Psoas muscle (tissue), 8 donors: ENCODE measurements around the gene INTS11. TPM values are rescaled to one million over a fixed set of nuclear protein-coding genes. Genes with fewer than 3 reads are reported as not detected.

ENCODE experiments used
- ATAC-seq, 4 donors: fragments of 200-7000 bp; cut with Tn5 transposase; one replicate each; pipeline ENCODE4 v1.9.1; 2020; ENCODE audit warnings: moderate library complexity in 3 of 4, mild to moderate bottlenecking in 2 of 4
- DNase-seq, 2 donors: peaks; one replicate each; pipeline ENCODE4 v3.0.0-alpha.2; 2020
- H3K27ac ChIP-seq: fragments of 200-600 bp; one replicate; pipeline ENCODE4 v1.8.0; 2022
- H3K27me3 ChIP-seq, 3 donors: fragments of 200-600 bp in 1 of 3; one replicate each; pipeline versions ENCODE4 v1.6.1 to v1.8.0; 2013 to 2022; ENCODE audit warnings: low read length in 2 of 3, mild to moderate bottlenecking in 2 of 3, moderate library complexity in 1 of 3; ENCODE audit not compliant: insufficient read depth in 3 of 3
- H3K36me3 ChIP-seq, 2 donors: fragments of 200-600 bp in 1 of 2; one replicate each; pipeline versions ENCODE4 v1.6.1 to v1.8.0; 2013 to 2022; ENCODE audit warnings: low read depth in 1 of 2, mild to moderate bottlenecking in 1 of 2, moderate library complexity in 1 of 2; ENCODE audit not compliant: insufficient read depth in 1 of 2
- H3K4me1 ChIP-seq: fragments of 200-600 bp; one replicate; pipeline ENCODE4 v1.8.0; 2022
- H3K4me3 ChIP-seq: fragments of 200-600 bp; one replicate; pipeline ENCODE4 v1.8.0; 2022; ENCODE audit warnings: mild to moderate bottlenecking
- H3K9me3 ChIP-seq: fragments of 200-600 bp; one replicate; pipeline ENCODE4 v1.8.0; 2022
- CTCF ChIP-seq: fragments of 200-600 bp; IDR thresholded peaks from one replicate; pipeline ENCODE4 v1.8.0; 2022; ENCODE audit warnings: antibody characterized with exemption
- WGBS, 3 donors: extraction: QIAGEN DNeasy Blood & Tissue Kit; methylation state at CpG; one replicate each; pipeline versions ENCODE4 v1.1.6 to v1.1.7; 2013; 5-methylcytosine and 5-hydroxymethylcytosine counted together
- intact Hi-C, 2 donors: fragments of 100-400 bp; cut with DNase I; formaldehyde crosslinking; loops; one replicate each; pipeline versions ENCODE4 v1.11.0 to v1.14.2; 2022
- polyA plus RNA-seq, 3 donors: library from polyadenylated mRNA; stranded (reverse); fragments of 200-250 nt; gene quantifications; one replicate each; pipeline ENCODE4 v1.2.3, GENCODE V29; 2013
- total RNA-seq, 4 donors: library from RNA; stranded (reverse); fragmentation: NEBNext Ultra II Directional in 2 of 4; extraction: Animal tissue kit (Norgen Biotek cat#: 25700) in 2 of 4; gene quantifications; one replicate each; pipeline versions ENCODE4 v1.2.1 to v1.2.4, GENCODE V29; 2021 to 2023
- donor health status: healthy with polysubstance abuse.
- donor health status: DM: no; HTN: no; CAD: no; lungs with moderate emphysema.
- donor health status: Bipolar disorder and iron deficiency.
- donor health status: healthy.
- donor health status: DM: yes; HTN: yes; CAD: no.
- donor health status: DM: no; HTN: no; CAD: no.
- donor health status: DM: no; HTN: no; CAD: no.
- donor health status: DM: yes; HTN: yes; CAD: no.

Gene INTS11
- total and polyA plus RNA-seq, 7 donors: 55.6 to 80.8 (median 71.2) TPM

GRCh38 chr1:1264026-1264425 is 60.4 kb downstream of the INTS11 start:
- no peak for DNase-seq
- no peak for ATAC-seq
- WGBS, 3 donors: 75 to 81% (median 79%) methylated on average over 9 of the region's 9 CpGs
- H3K9me3 ChIP-seq: no peaks in the 10 kb centered on the region
- H3K27me3 ChIP-seq: no peaks in the 10 kb centered on the region
- intact Hi-C loops: no loop called here
- H3K36me3 ChIP-seq: peaks cover 0 to 93% of the 10 kb centered on the region in 2 donors
- H3K27ac ChIP-seq: no peak overlapping the region
- no peak overlapping the region for H3K4me3 ChIP-seq
- TF ChIP-seq CTCF: no peak
- H3K4me1 ChIP-seq: no peaks in the 10 kb centered on the region

GRCh38 chr1:1262758-1263157 is 61.7 kb downstream of the INTS11 start:
- WGBS, 3 donors: 95 to 99% (median 98%) methylated on average over 8 of the region's 8 CpGs
- Histone ChIP-seq H3K9me3 (no peaks in the 10 kb centered on the region), H3K36me3 (peaks cover 0 to 90% of the 10 kb centered on the region in 2 donors), H3K4me1 (no peaks in the 10 kb centered on the region), H3K4me3 (no peak overlapping the region), H3K27ac (no peak overlapping the region), H3K27me3 (no peaks in the 10 kb centered on the region)
- DNase-seq (no peak), ATAC-seq (no peak)
- TF ChIP-seq CTCF: no peak
- intact Hi-C loops: no loop called here

- Histone ChIP-seq H3K4me3 (no peak overlapping the region), H3K36me3 (peaks cover 0 to 83% of the 10 kb centered on the region in 2 donors), H3K9me3 (no peaks in the 10 kb centered on the region), H3K27me3 (no peaks in the 10 kb centered on the region), H3K27ac (no peak overlapping the region), H3K4me1 (no peaks in the 10 kb centered on the region)
- DNase-seq: no peak
- TF ChIP-seq CTCF: no peak
- WGBS, 3 donors: 93 to 95% (median 95%) methylated on average over 17 of the region's 17 CpGs
- intact Hi-C loops: no loop called here
- no peak for ATAC-seq
Observed at GRCh38 chr1:1262071-1262470, 62.4 kb downstream of the INTS11 start.

Other genes with a start within 250 kb of the INTS11 start
- 1 to 10 TPM; 1.5 to 3.5 (median 2.6) TPM for gene C1orf159, start 208.6 kb downstream of the INTS11 start, total RNA-seq
- gene C1orf159, start 208.6 kb downstream of the INTS11 start, polyA plus RNA-seq: 1 to 10 TPM; 4.1 to 6.7 (median 4.3) TPM
- under 1 TPM in 1 of 4 donors, not detected in 3; 0.27 TPM for gene TTLL10, start 150.8 kb downstream of the INTS11 start, total RNA-seq
- gene TTLL10, start 150.8 kb downstream of the INTS11 start, polyA plus RNA-seq: under 1 TPM; 0.03 to 0.10 (median 0.10) TPM
- gene TNFRSF18, start 118.1 kb downstream of the INTS11 start, total RNA-seq: under 1 TPM in 1 of 4 donors, not detected in 3; 0.27 TPM
- under 1 TPM; 0.04 to 0.76 (median 0.13) TPM for gene TNFRSF18, start 118.1 kb downstream of the INTS11 start, polyA plus RNA-seq
- 1 to 10 TPM; 1.4 to 4.6 (median 3.7) TPM for gene TNFRSF4, start 110.5 kb downstream of the INTS11 start, total RNA-seq
- 1 to 10 TPM; 1.7 to 3.8 (median 2.6) TPM for gene TNFRSF4, start 110.5 kb downstream of the INTS11 start, polyA plus RNA-seq
- 100 to 1,000 TPM in 1 of 4 donors, 10 to 100 TPM in 3; 70.6 to 109 (median 82.5) TPM for gene SDF4, start 92.7 kb downstream of the INTS11 start, total RNA-seq
- 100 to 1,000 TPM in 2 of 3 donors, 10 to 100 TPM in 1; 67.5 to 129 (median 108) TPM for gene SDF4, start 92.7 kb downstream of the INTS11 start, polyA plus RNA-seq
- 10 to 100 TPM in 3 of 4 donors, 1 to 10 TPM in 1; 8.9 to 13.7 (median 11.1) TPM for gene B3GALT6, start 92.4 kb downstream of the INTS11 start, total RNA-seq
- gene B3GALT6, start 92.4 kb downstream of the INTS11 start, polyA plus RNA-seq: 10 to 100 TPM in 2 of 3 donors, 1 to 10 TPM in 1; 7.7 to 30.3 (median 15.6) TPM
- 1 to 10 TPM in 2 of 4 donors, under 1 TPM in 2; 0.75 to 1.4 (median 1.0) TPM for gene C1QTNF12, start 77.9 kb downstream of the INTS11 start, total RNA-seq
- gene C1QTNF12, start 77.9 kb downstream of the INTS11 start, polyA plus RNA-seq: under 1 TPM; 0.13 to 0.98 (median 0.36) TPM
- 10 to 100 TPM; 36.8 to 48.1 (median 42.4) TPM for gene UBE2J2, start 50.8 kb downstream of the INTS11 start, total RNA-seq
- gene UBE2J2, start 50.8 kb downstream of the INTS11 start, polyA plus RNA-seq: 10 to 100 TPM; 44.9 to 80.9 (median 62.3) TPM
- gene SCNN1D, start 44.2 kb downstream of the INTS11 start, total RNA-seq: 1 to 10 TPM; 1.4 to 3.5 (median 1.4) TPM
- gene SCNN1D, start 44.2 kb downstream of the INTS11 start, polyA plus RNA-seq: 1 to 10 TPM in 2 of 3 donors, under 1 TPM in 1; 0.48 to 2.0 (median 1.6) TPM
- gene ACAP3, start 16.7 kb downstream of the INTS11 start, total RNA-seq: 10 to 100 TPM; 20.8 to 32.0 (median 26.3) TPM
- gene ACAP3, start 16.7 kb downstream of the INTS11 start, polyA plus RNA-seq: 10 to 100 TPM; 14.7 to 23.7 (median 15.5) TPM
- 1 to 10 TPM; 3.7 to 7.3 (median 5.8) TPM for gene PUSL1, start 16.1 kb downstream of the INTS11 start, total RNA-seq
- 1 to 10 TPM; 7.9 to 9.1 (median 9.0) TPM for gene PUSL1, start 16.1 kb downstream of the INTS11 start, polyA plus RNA-seq
- 10 to 100 TPM; 18.2 to 39.5 (median 23.8) TPM for gene CPTP, start 142 bp upstream of the INTS11 start, total RNA-seq
- 10 to 100 TPM; 31.3 to 38.1 (median 33.4) TPM for gene CPTP, start 142 bp upstream of the INTS11 start, polyA plus RNA-seq
- gene TAS1R3, start 6.6 kb upstream of the INTS11 start, total RNA-seq: under 1 TPM in 3 of 4 donors, not detected in 1; 0.06 to 0.10 (median 0.06) TPM
- under 1 TPM; 0.08 to 0.25 (median 0.18) TPM for gene TAS1R3, start 6.6 kb upstream of the INTS11 start, polyA plus RNA-seq
- gene DVL1, start 24.8 kb upstream of the INTS11 start, total RNA-seq: 100 to 1,000 TPM; 162 to 215 (median 210) TPM
- 100 to 1,000 TPM; 183 to 209 (median 206) TPM for gene DVL1, start 24.8 kb upstream of the INTS11 start, polyA plus RNA-seq
- gene MXRA8, start 33.9 kb upstream of the INTS11 start, total RNA-seq: 10 to 100 TPM in 3 of 4 donors, 1 to 10 TPM in 1; 7.2 to 24.3 (median 13.5) TPM
- gene MXRA8, start 33.9 kb upstream of the INTS11 start, polyA plus RNA-seq: 10 to 100 TPM in 2 of 3 donors, 1 to 10 TPM in 1; 9.8 to 16.9 (median 10.1) TPM
- 100 to 1,000 TPM; 180 to 194 (median 183) TPM for gene AURKAIP1, start 50.5 kb upstream of the INTS11 start, total RNA-seq
- 100 to 1,000 TPM; 306 to 534 (median 341) TPM for gene AURKAIP1, start 50.5 kb upstream of the INTS11 start, polyA plus RNA-seq
- 10 to 100 TPM; 40.2 to 71.8 (median 46.1) TPM for gene CCNL2, start 74.7 kb upstream of the INTS11 start, total RNA-seq
- 10 to 100 TPM; 50.1 to 59.3 (median 54.7) TPM for gene CCNL2, start 74.7 kb upstream of the INTS11 start, polyA plus RNA-seq
- 100 to 1,000 TPM; 114 to 159 (median 143) TPM for gene MRPL20, start 82.6 kb upstream of the INTS11 start, total RNA-seq
- gene MRPL20, start 82.6 kb upstream of the INTS11 start, polyA plus RNA-seq: 100 to 1,000 TPM; 211 to 308 (median 255) TPM
- gene ANKRD65, start 96.6 kb upstream of the INTS11 start, total RNA-seq: 1 to 10 TPM in 3 of 4 donors, under 1 TPM in 1; 0.77 to 5.4 (median 3.0) TPM
- gene ANKRD65, start 96.6 kb upstream of the INTS11 start, polyA plus RNA-seq: 1 to 10 TPM; 1.1 to 2.9 (median 1.6) TPM
- 10 to 100 TPM in 3 of 4 donors, 1 to 10 TPM in 1; 4.5 to 25.3 (median 13.8) TPM for gene VWA1, start 111.0 kb upstream of the INTS11 start, total RNA-seq
- 1 to 10 TPM; 1.4 to 7.8 (median 4.1) TPM for gene VWA1, start 111.0 kb upstream of the INTS11 start, polyA plus RNA-seq
- gene ATAD3C, start 125.0 kb upstream of the INTS11 start, total RNA-seq: under 1 TPM; 0.47 to 0.99 (median 0.61) TPM
- under 1 TPM; 0.12 to 0.61 (median 0.13) TPM for gene ATAD3C, start 125.0 kb upstream of the INTS11 start, polyA plus RNA-seq
- gene ATAD3B, start 147.1 kb upstream of the INTS11 start, total RNA-seq: 10 to 100 TPM in 1 of 4 donors, 1 to 10 TPM in 3; 4.6 to 11.8 (median 9.0) TPM
- 10 to 100 TPM in 2 of 3 donors, 1 to 10 TPM in 1; 9.6 to 19.4 (median 12.3) TPM for gene ATAD3B, start 147.1 kb upstream of the INTS11 start, polyA plus RNA-seq
- 10 to 100 TPM; 20.6 to 33.5 (median 24.1) TPM for gene ATAD3A, start 187.5 kb upstream of the INTS11 start, total RNA-seq
- 10 to 100 TPM; 35.6 to 48.6 (median 41.4) TPM for gene ATAD3A, start 187.5 kb upstream of the INTS11 start, polyA plus RNA-seq
- 1 to 10 TPM in 3 of 4 donors, under 1 TPM in 1; 0.88 to 1.4 (median 1.2) TPM for gene TMEM240, start 216.0 kb upstream of the INTS11 start, total RNA-seq
- 1 to 10 TPM in 1 of 3 donors, under 1 TPM in 2; 0.55 to 1.8 (median 0.98) TPM for gene TMEM240, start 216.0 kb upstream of the INTS11 start, polyA plus RNA-seq